HepG2 (cell line): ENCODE measurements around the gene RNF150. TPM values are rescaled to one million over a fixed set of nuclear protein-coding genes. Genes with fewer than 3 reads are reported as not detected.

Source experiments
- ATAC-seq: fragments of 200-7000 bp; cut with Tn5 transposase; 3 replicates; pipeline ENCODE4 v1.9.1; 2020; ENCODE audit warnings: mild to moderate bottlenecking, moderate library complexity
- BruUV-seq: library from RNA; stranded (reverse); fragments of 400-500 nt; replicated peaks from 2 replicates; lab custom pipeline; 2021; lab: Mats Ljungman, UMichigan
- CTCF ChIA-PET: fragments of 300-600 bp; formaldehyde crosslinking; extraction: SDS; loops from one replicate; lab custom pipeline; 2021; ENCODE audit warnings: low total read pairs, inconsistent platforms, low intra/inter-chr PET ratio; lab: Yijun Ruan, JAX
- POLR2A ChIA-PET: fragments of 350-600 bp; sonication (Branson Sonifier 250); formaldehyde crosslinking; loops from one replicate; lab custom pipeline; 2020; ENCODE audit warnings: antibody characterized with exemption, inconsistent platforms; lab: Yijun Ruan, JAX
- DNase-seq: peaks from one replicate; pipeline ENCODE4 v3.0.0-alpha.2; 2015; ENCODE audit warnings: low spot score
- FAIRE-seq: peaks from 3 replicates; lab custom pipeline; 2011; peaks lifted over from hg19 to GRCh38; lab: Jason Lieb, UNC
- H2AFZ ChIP-seq: one replicate; pipeline ENCODE4 v1.6.1; 2011; ENCODE audit warnings: low read length, inconsistent platforms
- H3K27ac ChIP-seq: fragments of 300-600 bp; 3 replicates; pipeline ENCODE4 v1.8.0; 2011; ENCODE audit warnings: mixed run types, mild to moderate bottlenecking, mixed read lengths, low read length, inconsistent platforms; ENCODE audit not compliant: insufficient read depth; ENCODE audit errors: extremely low read length
- H3K27me3 ChIP-seq, 2 experiments: fragments of 200-600 bp in 1 of 2; 2 replicates in 1 of 2; 3 replicates in 1 of 2; pipeline versions ENCODE4 v1.6.0 to v1.8.0; 2011; ENCODE audit warnings: low read length in 2 of 2, mild to moderate bottlenecking in 2 of 2, moderate library complexity in 2 of 2, inconsistent platforms in 1 of 2; ENCODE audit not compliant: insufficient read depth in 2 of 2, control insufficient read depth in 1 of 2
- H3K36me3 ChIP-seq, 2 experiments: fragments of 200-600 bp in 1 of 2; replicated peaks in 1 of 2; 2 replicates in 1 of 2; 3 replicates in 1 of 2; pipeline versions ENCODE4 v1.5.1 to v1.8.0; 2011; ENCODE audit warnings: low read length in 2 of 2, inconsistent platforms in 1 of 2; ENCODE audit not compliant: insufficient read depth in 2 of 2, control insufficient read depth in 1 of 2
- H3K4me1 ChIP-seq: 2 replicates; pipeline ENCODE4 v1.5.1; 2012; ENCODE audit warnings: low read length, inconsistent platforms; ENCODE audit not compliant: insufficient read depth
- H3K4me2 ChIP-seq: 2 replicates; pipeline ENCODE4 v1.6.0; 2011; ENCODE audit warnings: low read depth, low read length, inconsistent platforms
- H3K4me3 ChIP-seq, 3 experiments: fragments of 200-600 bp in 1 of 3; sonication (generic), shearing (Covaris generic) in 1 of 3; replicated peaks in 1 of 3; 2 replicates each; pipeline ENCODE4 v1.5.1; 2011 to 2016; ENCODE audit warnings: low read length in 3 of 3, inconsistent platforms in 2 of 3, low read depth in 2 of 3, mild to moderate bottlenecking in 2 of 3, control low read depth in 1 of 3, mixed read lengths in 1 of 3; ENCODE audit not compliant: insufficient read depth in 1 of 3
- H3K79me2 ChIP-seq: one replicate; pipeline ENCODE4 v1.6.1; 2011; ENCODE audit warnings: low read length, inconsistent platforms; ENCODE audit not compliant: insufficient read depth
- H3K9ac ChIP-seq: 2 replicates; pipeline ENCODE4 v1.6.0; 2011; ENCODE audit warnings: mild to moderate bottlenecking, low read depth, low read length, inconsistent platforms; ENCODE audit not compliant: insufficient read depth
- H3K9me3 ChIP-seq: 2 replicates; pipeline ENCODE4 v1.5.1; 2012; ENCODE audit warnings: mild to moderate bottlenecking, low read length
- H4K20me1 ChIP-seq: 2 replicates; pipeline ENCODE4 v1.6.0; 2011; ENCODE audit warnings: inconsistent platforms, mild to moderate bottlenecking, low read length, moderate library complexity; ENCODE audit not compliant: insufficient read depth
- ARNT2 ChIP-seq: sonication (generic); formaldehyde crosslinking; IDR thresholded peaks from 2 replicates; pipeline ENCODE4 v1.8.0; 2022; ENCODE audit warnings: mild to moderate bottlenecking, low read depth, missing genetic modification reagents, moderate library complexity
- MEIS2 ChIP-seq: sonication (generic); formaldehyde crosslinking; IDR thresholded peaks from 2 replicates; pipeline ENCODE4 v1.9.0; 2021; ENCODE audit warnings: mild to moderate bottlenecking, missing genetic modification reagents
- MLLT10 ChIP-seq: sonication (generic); formaldehyde crosslinking; IDR thresholded peaks from 2 replicates; pipeline ENCODE4 v1.4.0; 2020; ENCODE audit warnings: missing genetic modification reagents
- PRDM4 ChIP-seq: sonication (generic); formaldehyde crosslinking; IDR thresholded peaks from 2 replicates; pipeline ENCODE4 v1.9.0; 2021; ENCODE audit warnings: missing genetic modification reagents, borderline replicate concordance
- RCOR2 ChIP-seq: IDR thresholded peaks from 2 replicates; pipeline ENCODE4 v1.6.1; 2016; ENCODE audit warnings: missing biosample characterization, missing genetic modification reagents
- SMYD3 ChIP-seq: sonication (generic); formaldehyde crosslinking; IDR thresholded peaks from 2 replicates; pipeline ENCODE4 v1.8.1; 2023; ENCODE audit warnings: mild to moderate bottlenecking, missing genetic modification reagents
- SP5 ChIP-seq: IDR thresholded peaks from 2 replicates; pipeline ENCODE4 v1.6.1; 2016; ENCODE audit warnings: low read depth, borderline replicate concordance
- TBX3 ChIP-seq: fragments of 450-650 bp; IDR thresholded peaks from 2 replicates; pipeline ENCODE4 v1.6.1; 2017; ENCODE audit warnings: antibody characterized with exemption, mild to moderate bottlenecking, inconsistent platforms, borderline replicate concordance
- TERF1 ChIP-seq: sonication (generic); formaldehyde crosslinking; IDR thresholded peaks from 2 replicates; pipeline ENCODE4 v1.8.0; 2022; ENCODE audit warnings: mild to moderate bottlenecking, missing genetic modification reagents, moderate library complexity
- ZNF160 ChIP-seq: sonication (generic); formaldehyde crosslinking; IDR thresholded peaks from 2 replicates; pipeline ENCODE4 v1.8.0; 2022; ENCODE audit warnings: mild to moderate bottlenecking, inconsistent platforms, missing genetic modification reagents
- ZNF235 ChIP-seq: sonication (generic); formaldehyde crosslinking; IDR thresholded peaks from 2 replicates; pipeline ENCODE4 v1.8.1; 2023; ENCODE audit warnings: mild to moderate bottlenecking, missing genetic modification reagents, borderline replicate concordance
- ZNF446 ChIP-seq: sonication (generic); formaldehyde crosslinking; IDR thresholded peaks from 2 replicates; pipeline ENCODE4 v1.5.0; 2020; ENCODE audit warnings: mild to moderate bottlenecking, missing genetic modification reagents
- WGBS: methylation state at CpG from one replicate; pipeline ENCODE4 v1.1.6; 2017; ENCODE audit warnings: low lambda C conversion rate; 5-methylcytosine and 5-hydroxymethylcytosine counted together
- in situ Hi-C: cut with HindIII; loops from 2 replicates; pipeline ENCODE4 v1.10.0; 2017; ENCODE audit warnings: low pct_unique_long_range_greater_than_20kb; ENCODE audit not compliant: extremely low pct_ligation_motif_present
- intact Hi-C: fragments of 100-400 bp; cut with micrococcal nuclease; formaldehyde crosslinking; loops from one replicate; pipeline ENCODE4 v1.10.0; 2022; ENCODE audit not compliant: unreplicated experiment
- polyA plus RNA-seq, 8 experiments: library from polyadenylated mRNA; depleted of rRNA in 3 of 8; stranded (reverse) in 7 of 8; unstranded in 1 of 8; fragments of >200 nt; fragmentation: Illumina TruSeq in 4 of 8; extraction: Trizol in 4 of 8; gene quantifications; 2 replicates each; pipeline versions ENCODE4 v1.2.1 to v1.2.3, GENCODE V29; 2011 to 2016; ENCODE audit warnings: low read depth in 4 of 8, missing spikeins in 1 of 8, mixed read lengths in 1 of 8; ENCODE audit not compliant: insufficient read depth in 1 of 8
- total RNA-seq, 5 experiments: library from RNA; depleted of rRNA; stranded (reverse); fragments of >200 nt; fragmentation: Illumina TruSeq; extraction: Trizol; gene quantifications; 2 replicates each; pipeline ENCODE4 v1.2.3, GENCODE V29; 2016; ENCODE audit warnings: low read depth in 1 of 5
- TF ChIP-seq, protein P1 (sequence below): sonication (generic); formaldehyde crosslinking; IDR thresholded peaks from 2 replicates; pipeline ENCODE4 v1.8.0; 2022; ENCODE audit warnings: missing genetic modification reagents, mild to moderate bottlenecking, moderate library complexity, borderline replicate concordance

RNF150 gene
- total and polyA plus RNA-seq, 2 of the 13 experiments (the other 11 are each of a cell fraction or from before 2014, with no cell fraction given), result 0.02 to 0.03 TPM

DNA sequence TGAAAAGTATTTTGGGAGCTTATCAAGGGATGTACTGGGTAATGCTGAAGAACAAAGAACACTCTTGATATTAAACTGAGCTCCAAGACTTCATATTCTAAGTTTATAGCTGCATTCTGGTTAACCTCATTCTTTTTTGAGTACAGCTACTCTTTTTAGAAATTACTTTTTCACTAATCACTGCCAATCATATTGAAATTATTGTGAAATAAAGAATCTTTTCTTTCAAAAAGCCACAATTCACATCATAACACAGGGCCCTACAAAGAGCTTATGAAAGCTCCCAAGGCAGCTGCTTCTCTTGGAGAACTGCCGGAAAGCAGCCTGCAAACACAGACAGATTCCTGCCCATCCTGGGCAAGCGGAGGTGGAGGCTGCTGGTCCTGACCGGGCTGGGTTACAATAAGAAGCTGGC, 121.4 kb downstream of the RNF150 start:
- no peaks in the 10 kb centered on the region for H3K36me3 ChIP-seq
- H3K4me3 ChIP-seq, result no peak overlapping the region
- in situ Hi-C loops (no loop called here), intact Hi-C loops (no loop called here)
- TF ChIP-seq MLLT10 (CRISPR knock-in tag) (no peak), PRDM4 (CRISPR knock-in tag) (no peak), TBX3 (no peak), RCOR2 (no peak), SMYD3 (CRISPR knock-in tag) (no peak), ZNF160 (CRISPR knock-in tag) (no peak), ARNT2 (no peak), ZNF446 (no peak), SP5 (CRISPR knock-in tag) (no peak), TERF1 (CRISPR knock-in tag) (no peak), MEIS2 (CRISPR knock-in tag) (no peak), ZNF235 (CRISPR knock-in tag) (no peak)
- TF ChIP-seq, protein P1, sequence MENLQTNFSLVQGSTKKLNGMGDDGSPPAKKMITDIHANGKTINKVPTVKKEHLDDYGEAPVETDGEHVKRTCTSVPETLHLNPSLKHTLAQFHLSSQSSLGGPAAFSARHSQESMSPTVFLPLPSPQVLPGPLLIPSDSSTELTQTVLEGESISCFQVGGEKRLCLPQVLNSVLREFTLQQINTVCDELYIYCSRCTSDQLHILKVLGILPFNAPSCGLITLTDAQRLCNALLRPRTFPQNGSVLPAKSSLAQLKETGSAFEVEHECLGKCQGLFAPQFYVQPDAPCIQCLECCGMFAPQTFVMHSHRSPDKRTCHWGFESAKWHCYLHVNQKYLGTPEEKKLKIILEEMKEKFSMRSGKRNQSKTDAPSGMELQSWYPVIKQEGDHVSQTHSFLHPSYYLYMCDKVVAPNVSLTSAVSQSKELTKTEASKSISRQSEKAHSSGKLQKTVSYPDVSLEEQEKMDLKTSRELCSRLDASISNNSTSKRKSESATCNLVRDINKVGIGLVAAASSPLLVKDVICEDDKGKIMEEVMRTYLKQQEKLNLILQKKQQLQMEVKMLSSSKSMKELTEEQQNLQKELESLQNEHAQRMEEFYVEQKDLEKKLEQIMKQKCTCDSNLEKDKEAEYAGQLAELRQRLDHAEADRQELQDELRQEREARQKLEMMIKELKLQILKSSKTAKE (CRISPR knock-in tag), result no peak
- H4K20me1 ChIP-seq, result no peaks in the 10 kb centered on the region
- no peak overlapping the region for H2AFZ ChIP-seq
- FAIRE-seq (no peak), DNase-seq (no peak), ATAC-seq (no peak)
- CTCF ChIA-PET, result no interaction called here
- POLR2A ChIA-PET, result no interaction called here
- H3K9ac ChIP-seq, result no peak overlapping the region
- no TSS peak for BruUV-seq
- WGBS, result 20% methylated on average over 3 of the region's 3 CpGs
- no peaks in the 10 kb centered on the region for H3K79me2 ChIP-seq
- no peaks in the 10 kb centered on the region for H3K27me3 ChIP-seq
- no peaks in the 10 kb centered on the region for H3K9me3 ChIP-seq
- no peak overlapping the region for H3K27ac ChIP-seq
- no peak overlapping the region for H3K4me2 ChIP-seq
- no peaks in the 10 kb centered on the region for H3K4me1 ChIP-seq
